Measurements from ENCODE around the gene TMEM147. TPM values are rescaled to one million over a fixed set of nuclear protein-coding genes. Genes with fewer than 3 reads are reported as not detected.
"Not testable (repeated sequence)": the region's sequence is repeated elsewhere in the genome, so short reads cannot be mapped to it uniquely, and the experiment has no call there.

TMEM147 gene
- total RNA-seq, 1 donor from 2014 or later, result 87.7 TPM

GRCh38 chr19:35565016-35565856 lies 19.8 kb downstream of the TMEM147 start:
- peak; percentile 26 for ATAC-seq

- ATAC-seq, result no peak
Measured at GRCh38 chr19:35566738-35567137, 21.3 kb downstream of the TMEM147 start.

GRCh38 chr19:35569281-35569781 lies 23.9 kb downstream of the TMEM147 start:
- no peak for ATAC-seq

GRCh38 chr19:35571406-35571965 lies 26.1 kb downstream of the TMEM147 start:
- peak; percentile 91 for ATAC-seq

- ATAC-seq, result no peak
Measured at GRCh38 chr19:35577918-35578317, 32.5 kb downstream of the TMEM147 start.

- ATAC-seq, result no peak
Measured at GRCh38 chr19:35578707-35579106, 33.3 kb downstream of the TMEM147 start.

GRCh38 chr19:35582760-35583159 lies 37.3 kb downstream of the TMEM147 start:
- ATAC-seq, result no peak

- ATAC-seq, result no peak
Measured at GRCh38 chr19:35585848-35586247, 40.4 kb downstream of the TMEM147 start, which contains the start of gene PMIS2. Gene PMIS2, plus strand, starts transcription at chr19:35586173. Its CDS starts 87 bp downstream, at chr19:35586260.

- ATAC-seq, result no peak
Measured at GRCh38 chr19:35587321-35587720, 41.9 kb downstream of the TMEM147 start.

- ATAC-seq, result no peak
Measured at GRCh38 chr19:35590875-35591274, 45.4 kb downstream of the TMEM147 start.

GRCh38 chr19:35592226-35592625 lies 46.8 kb downstream of the TMEM147 start:
- ATAC-seq, result peak; percentile 43

GRCh38 chr19:35595026-35595425 lies 49.6 kb downstream of the TMEM147 start:
- ATAC-seq, result not testable (repeated sequence)

- no peak for ATAC-seq
Measured at GRCh38 chr19:35595928-35596327, 50.5 kb downstream of the TMEM147 start.

- peak; percentile 54 for ATAC-seq
Measured at GRCh38 chr19:35596366-35596999, 51.1 kb downstream of the TMEM147 start.

Other genes with a start within 250 kb of the TMEM147 start
- 2.5 TPM for gene CD22, start 216.4 kb upstream of the TMEM147 start, total RNA-seq
- not detected for gene FFAR1, start 197.7 kb upstream of the TMEM147 start, total RNA-seq
- not detected for gene FFAR3, start 187.2 kb upstream of the TMEM147 start, total RNA-seq
- not detected for gene GPR42, start 174.6 kb upstream of the TMEM147 start, total RNA-seq
- 1.8 TPM for gene FFAR2, start 97.4 kb upstream of the TMEM147 start, total RNA-seq
- gene KRTDAP, start 55.2 kb upstream of the TMEM147 start, total RNA-seq, result 338 TPM
- 406 TPM for gene DMKN, start 32.0 kb upstream of the TMEM147 start, total RNA-seq
- 1,433 TPM for gene SBSN, start 17.3 kb upstream of the TMEM147 start, total RNA-seq
- not detected for gene GAPDHS, start 12.2 kb upstream of the TMEM147 start, total RNA-seq
- gene ATP4A, start 18.0 kb downstream of the TMEM147 start, total RNA-seq, result not detected
- gene PMIS2, start 40.5 kb downstream of the TMEM147 start, total RNA-seq, result not detected
- gene HAUS5, start 67.1 kb downstream of the TMEM147 start, total RNA-seq, result 15.4 TPM
- 52.7 TPM for gene RBM42, start 83.4 kb downstream of the TMEM147 start, total RNA-seq
- gene ETV2, start 96.1 kb downstream of the TMEM147 start, total RNA-seq, result 2.2 TPM
- 553 TPM for gene COX6B1, start 102.7 kb downstream of the TMEM147 start, total RNA-seq
- gene UPK1A, start 120.9 kb downstream of the TMEM147 start, total RNA-seq, result 3.8 TPM
- not detected for gene ZBTB32, start 158.9 kb downstream of the TMEM147 start, total RNA-seq
- gene KMT2B, start 172.4 kb downstream of the TMEM147 start, total RNA-seq, result 21.1 TPM
- 2.4 TPM for gene IGFLR1, start 196.8 kb downstream of the TMEM147 start, total RNA-seq
- 10.1 TPM for gene U2AF1L4, start 199.8 kb downstream of the TMEM147 start, total RNA-seq
- 56.9 TPM for gene PSENEN, start 200.0 kb downstream of the TMEM147 start, total RNA-seq
- gene LIN37, start 202.9 kb downstream of the TMEM147 start, total RNA-seq, result 3.0 TPM
- gene HSPB6, start 211.4 kb downstream of the TMEM147 start, total RNA-seq, result 2.6 TPM
- 14.7 TPM for gene PROSER3, start 212.6 kb downstream of the TMEM147 start, total RNA-seq
- 3.9 TPM for gene ARHGAP33, start 229.9 kb downstream of the TMEM147 start, total RNA-seq

Measured in esophagus mucosa (tissue), 1 donor.